HEK293 (cell line): ENCODE measurements around the gene ECSIT.
"Not testable (repeated sequence)": the region's sequence is repeated elsewhere in the genome, so short reads cannot be mapped to it uniquely, and the experiment has no call there.

Experiments
- CTCF ChIA-PET: fragments of 350-600 bp; formaldehyde crosslinking; extraction: SDS; loops from one replicate; lab custom pipeline; 2021; ENCODE audit warnings: antibody characterized with exemption; lab: Yijun Ruan, JAX
- POLR2A ChIA-PET: fragments of 300-600 bp; formaldehyde crosslinking; extraction: SDS; loops from one replicate; lab custom pipeline; 2020; ENCODE audit warnings: antibody characterized with exemption, inconsistent platforms; lab: Yijun Ruan, JAX
- H3K27ac ChIP-seq: fragments of 200-500 bp; sonication (Bioruptor generic); 2 replicates; pipeline ENCODE4 v1.5.1; 2014; ENCODE audit warnings: low read depth, low read length, control low read depth, inconsistent platforms; ENCODE audit errors: extremely low read depth
- H3K36me3 ChIP-seq, 2 experiments: fragments of 200-500 bp in 1 of 2; sonication (Bioruptor generic) in 1 of 2; 1 replicate in 1 of 2; 2 replicates in 1 of 2; pipeline ENCODE4 v1.5.1; 2014 to 2017; ENCODE audit warnings: inconsistent platforms in 2 of 2, low read length in 2 of 2; ENCODE audit not compliant: control insufficient read depth in 2 of 2, insufficient read depth in 1 of 2
- H3K4me1 ChIP-seq: fragments of 200-500 bp; sonication (Bioruptor generic); 2 replicates; pipeline ENCODE4 v1.5.1; 2014; ENCODE audit warnings: mild to moderate bottlenecking, low read length, inconsistent platforms; ENCODE audit not compliant: control insufficient read depth, insufficient read depth
- H3K4me3 ChIP-seq: 2 replicates; pipeline ENCODE4 v1.5.1; 2011; ENCODE audit warnings: low read depth, mild to moderate bottlenecking, control low read depth, low read length, moderate library complexity
- H3K9me3 ChIP-seq: fragments of 200-500 bp; sonication (Bioruptor generic); 2 replicates; pipeline ENCODE4 v1.5.1; 2014; ENCODE audit warnings: low read depth, low read length, inconsistent platforms; ENCODE audit not compliant: control insufficient read depth, insufficient read depth
- EGR2 ChIP-seq: fragments of 450-650 bp; formaldehyde crosslinking; IDR thresholded peaks from 2 replicates; pipeline ENCODE4 v1.5.1; 2016; ENCODE audit warnings: low read depth, missing biosample characterization, missing genetic modification characterization
- GFI1B ChIP-seq: fragments of 450-650 bp; formaldehyde crosslinking; IDR thresholded peaks from 2 replicates; pipeline ENCODE4 v1.5.1; 2016; ENCODE audit warnings: missing biosample characterization, missing genetic modification characterization
- KLF1 ChIP-seq: fragments of 450-650 bp; formaldehyde crosslinking; IDR thresholded peaks from 2 replicates; pipeline ENCODE4 v1.5.1; 2016; ENCODE audit warnings: missing biosample characterization, missing genetic modification characterization
- WT1 ChIP-seq: fragments of 450-650 bp; formaldehyde crosslinking; IDR thresholded peaks from 2 replicates; pipeline ENCODE4 v1.5.1; 2016; ENCODE audit warnings: missing biosample characterization, missing genetic modification characterization
- ZBTB17 ChIP-seq: fragments of 450-650 bp; formaldehyde crosslinking; IDR thresholded peaks from 2 replicates; pipeline ENCODE4 v1.5.1; 2016; ENCODE audit warnings: missing biosample characterization, missing genetic modification characterization
- ZBTB21 ChIP-seq: fragments of 450-650 bp; formaldehyde crosslinking; IDR thresholded peaks from 2 replicates; pipeline ENCODE4 v1.5.1; 2017; ENCODE audit warnings: missing biosample characterization, missing genetic modification characterization
- ZNF121 ChIP-seq: fragments of 450-650 bp; formaldehyde crosslinking; IDR thresholded peaks from 2 replicates; pipeline ENCODE4 v1.5.1; 2016; ENCODE audit warnings: missing biosample characterization, missing genetic modification characterization
- ZNF221 ChIP-seq: fragments of 450-650 bp; formaldehyde crosslinking; IDR thresholded peaks from 2 replicates; pipeline ENCODE4 v1.5.1; 2017; ENCODE audit warnings: missing biosample characterization, missing genetic modification characterization, borderline replicate concordance
- ZNF23 ChIP-seq: fragments of 450-650 bp; formaldehyde crosslinking; IDR thresholded peaks from 2 replicates; pipeline ENCODE4 v1.5.1; 2016; ENCODE audit warnings: missing biosample characterization, missing genetic modification characterization, borderline replicate concordance
- ZNF24 ChIP-seq: fragments of 450-650 bp; formaldehyde crosslinking; IDR thresholded peaks from 2 replicates; pipeline ENCODE4 v1.5.1; 2016; ENCODE audit warnings: missing biosample characterization, missing genetic modification characterization
- ZNF274 ChIP-seq, 2 experiments: fragments of 200-500 bp in 1 of 2; fragments of 450-650 bp in 1 of 2; sonication (Bioruptor generic) in 1 of 2; formaldehyde crosslinking in 1 of 2; IDR thresholded peaks; 2 replicates each; pipeline versions ENCODE4 v1.5.1 to v1.6.1; 2014 to 2016; ENCODE audit warnings: borderline replicate concordance in 1 of 2, inconsistent platforms in 1 of 2, low read length in 1 of 2, missing biosample characterization in 1 of 2, missing genetic modification characterization in 1 of 2
- ZNF488 ChIP-seq: fragments of 450-650 bp; formaldehyde crosslinking; IDR thresholded peaks from 2 replicates; pipeline ENCODE4 v1.5.1; 2016; ENCODE audit warnings: missing biosample characterization, missing genetic modification characterization
- ZNF660 ChIP-seq: fragments of 450-650 bp; IDR thresholded peaks from 2 replicates; pipeline ENCODE4 v1.5.1; 2018; ENCODE audit warnings: missing biosample characterization, mild to moderate bottlenecking, missing genetic modification characterization
- ZNF76 ChIP-seq: fragments of 450-650 bp; formaldehyde crosslinking; IDR thresholded peaks from 2 replicates; pipeline ENCODE4; 2016; ENCODE audit warnings: low read depth, missing biosample characterization, missing genetic modification characterization, borderline replicate concordance
- ZNF777 ChIP-seq: fragments of 450-650 bp; formaldehyde crosslinking; IDR thresholded peaks from 2 replicates; pipeline ENCODE4 v1.5.1; 2017; ENCODE audit warnings: missing biosample characterization, missing genetic modification characterization, borderline replicate concordance
- ZSCAN16 ChIP-seq: fragments of 450-650 bp; formaldehyde crosslinking; IDR thresholded peaks from 2 replicates; pipeline ENCODE4 v1.5.1; 2016; ENCODE audit warnings: missing biosample characterization, missing genetic modification characterization
- ZSCAN5A ChIP-seq: fragments of 450-650 bp; formaldehyde crosslinking; IDR thresholded peaks from 2 replicates; pipeline ENCODE4 v1.5.1; 2016; ENCODE audit warnings: missing biosample characterization, missing genetic modification characterization
- TF ChIP-seq, protein P1 (sequence below): IDR thresholded peaks from 2 replicates; pipeline ENCODE4 v1.6.1; 2011; ENCODE audit warnings: mild to moderate bottlenecking, low read depth, low read length, borderline replicate concordance

ECSIT gene

DNA sequence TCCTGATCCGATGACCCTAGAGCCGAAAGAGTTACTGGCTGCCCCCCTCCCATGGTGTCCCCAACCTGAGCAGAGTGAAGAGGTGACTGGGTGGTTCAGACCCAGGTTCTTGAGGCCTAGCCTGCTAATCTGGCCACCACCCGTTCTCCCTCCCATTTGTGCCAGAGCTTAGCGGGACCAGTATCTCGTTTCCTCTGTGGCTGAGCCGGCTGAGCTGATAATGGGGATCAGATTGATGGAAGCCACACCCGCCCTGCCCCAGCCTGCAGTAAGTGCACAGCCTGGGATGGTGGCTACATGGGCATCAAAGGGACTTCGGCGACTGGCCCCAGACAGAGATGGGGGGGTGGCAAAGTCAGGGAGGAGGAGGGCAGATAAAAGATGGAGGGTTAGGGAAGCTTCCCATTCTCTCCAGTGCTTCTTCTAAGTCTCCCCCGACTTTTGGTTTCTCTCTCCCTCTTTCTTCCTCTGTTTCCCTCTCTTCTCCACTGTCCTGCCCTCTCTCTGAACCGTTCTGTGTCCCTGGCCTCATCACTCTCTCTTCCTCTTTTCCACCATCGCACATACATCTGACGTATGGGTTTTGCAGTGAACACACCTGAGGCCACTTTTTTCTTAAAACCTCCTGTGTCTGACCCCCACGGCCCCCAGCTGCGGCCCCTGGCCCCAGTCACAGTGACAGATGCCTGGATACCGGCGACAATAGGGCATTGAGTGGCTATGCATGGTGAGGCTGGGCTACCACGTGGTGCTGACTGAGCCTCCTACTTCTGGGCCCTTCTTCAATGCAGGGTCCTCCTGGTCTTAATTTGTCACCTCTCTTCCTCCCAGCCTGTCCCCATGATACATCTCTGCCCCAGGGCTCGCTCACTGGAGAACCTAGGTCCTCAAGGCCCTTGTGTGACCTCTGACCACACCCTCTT, 50.5 kb downstream of the ECSIT start:
- ChIA-PET CTCF (interaction anchor here (0.8 kb wide), 1 partner anchor 9 kb away, joined by 4 read pairs; no protein-coding TSS in a partner anchor), POLR2A (no interaction called here)
- no peak overlapping the region for H3K4me3 ChIP-seq
- H3K4me1 ChIP-seq, result no peaks in the 10 kb centered on the region
- TF ChIP-seq EGR2 (tag by site-specific recombination) (no peak), KLF1 (tag by site-specific recombination) (peak; percentile 61)
- H3K27ac ChIP-seq, result no peak overlapping the region
- H3K36me3 ChIP-seq, result no peaks in the 10 kb centered on the region
- H3K9me3 ChIP-seq, result no peaks in the 10 kb centered on the region

- ChIA-PET CTCF (interaction anchor here (2.0 kb wide), 1 partner anchor 95 kb away, joined by 9 read pairs; no protein-coding TSS in a partner anchor), POLR2A (no interaction called here)
- no peaks in the 10 kb centered on the region for H3K9me3 ChIP-seq
- no peaks in the 10 kb centered on the region for H3K36me3 ChIP-seq
- H3K27ac ChIP-seq, result no peak overlapping the region
- TF ChIP-seq WT1 (tag by site-specific recombination) (no peak), ZNF24 (tag by site-specific recombination) (no peak), ZBTB21 (tag by site-specific recombination) (no peak), ZSCAN5A (tag by site-specific recombination) (no peak), ZBTB17 (tag by site-specific recombination) (peak; percentile 62), ZNF23 (tag by site-specific recombination) (peak; percentile 15; the same call in 1 of the 2 replicates)
- TF ChIP-seq, protein P1, sequence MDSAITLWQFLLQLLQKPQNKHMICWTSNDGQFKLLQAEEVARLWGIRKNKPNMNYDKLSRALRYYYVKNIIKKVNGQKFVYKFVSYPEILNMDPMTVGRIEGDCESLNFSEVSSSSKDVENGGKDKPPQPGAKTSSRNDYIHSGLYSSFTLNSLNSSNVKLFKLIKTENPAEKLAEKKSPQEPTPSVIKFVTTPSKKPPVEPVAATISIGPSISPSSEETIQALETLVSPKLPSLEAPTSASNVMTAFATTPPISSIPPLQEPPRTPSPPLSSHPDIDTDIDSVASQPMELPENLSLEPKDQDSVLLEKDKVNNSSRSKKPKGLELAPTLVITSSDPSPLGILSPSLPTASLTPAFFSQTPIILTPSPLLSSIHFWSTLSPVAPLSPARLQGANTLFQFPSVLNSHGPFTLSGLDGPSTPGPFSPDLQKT, result no peak
- H3K4me1 ChIP-seq, result no peaks in the 10 kb centered on the region
- H3K4me3 ChIP-seq, result no peak overlapping the region
Observed at GRCh38 chr19:11475861-11476260, 53.1 kb downstream of the ECSIT start.

GRCh38 chr19:11475343-11475742, 53.6 kb downstream of the ECSIT start:
- H3K27ac ChIP-seq, POLR2A ChIA-PET, H3K36me3 ChIP-seq, H3K9me3 ChIP-seq, H3K4me1 ChIP-seq, CTCF ChIA-PET, H3K4me3 ChIP-seq: not testable (repeated sequence)
- TF ChIP-seq ZNF121 (tag by site-specific recombination), result peak; percentile 80

- H3K4me3 ChIP-seq, result no peak overlapping the region
- H3K27ac ChIP-seq, result no peak overlapping the region
- ChIA-PET POLR2A (interaction anchor here (0.6 kb wide), 1 partner anchor 856 kb away, joined by 4 read pairs; no protein-coding TSS in a partner anchor), CTCF (interaction anchor here (0.5 to 1.5 kb wide), 2 partner anchors 21 to 92 kb away, joined by 3 to 6 read pairs; no protein-coding TSS in a partner anchor)
- no peaks in the 10 kb centered on the region for H3K4me1 ChIP-seq
- H3K36me3 ChIP-seq, result no peaks in the 10 kb centered on the region
- no peaks in the 10 kb centered on the region for H3K9me3 ChIP-seq
- TF ChIP-seq ZNF274 (IDR thresholded peaks at IDR 0.05; ENCODE audit: low read length) (no peak), ZNF274 (tag by site-specific recombination; IDR thresholded peaks at IDR 0.05; ENCODE audit: borderline replicate concordance) (no peak), GFI1B (no peak), ZNF777 (tag by site-specific recombination) (no peak), ZNF660 (tag by site-specific recombination) (no peak), ZNF488 (tag by site-specific recombination) (no peak), ZNF76 (tag by site-specific recombination) (no peak), ZNF221 (tag by site-specific recombination) (no peak), ZSCAN16 (tag by site-specific recombination) (no peak)
- TF ChIP-seq, all 188 proteins: peak for 0
Observed at GRCh38 chr19:11473725-11474124, 55.2 kb downstream of the ECSIT start.
